HG03159 (cell line): ENCODE measurements around the gene BEST1.

Source experiments
- ATAC-seq: cut with Tn5 transposase; IDR thresholded peaks from one replicate; pipeline ENCODE4 v1.9.1; 2021; ENCODE audit warnings: mild to moderate bottlenecking, moderate library complexity; ENCODE audit not compliant: unreplicated experiment

Gene BEST1

DNA sequence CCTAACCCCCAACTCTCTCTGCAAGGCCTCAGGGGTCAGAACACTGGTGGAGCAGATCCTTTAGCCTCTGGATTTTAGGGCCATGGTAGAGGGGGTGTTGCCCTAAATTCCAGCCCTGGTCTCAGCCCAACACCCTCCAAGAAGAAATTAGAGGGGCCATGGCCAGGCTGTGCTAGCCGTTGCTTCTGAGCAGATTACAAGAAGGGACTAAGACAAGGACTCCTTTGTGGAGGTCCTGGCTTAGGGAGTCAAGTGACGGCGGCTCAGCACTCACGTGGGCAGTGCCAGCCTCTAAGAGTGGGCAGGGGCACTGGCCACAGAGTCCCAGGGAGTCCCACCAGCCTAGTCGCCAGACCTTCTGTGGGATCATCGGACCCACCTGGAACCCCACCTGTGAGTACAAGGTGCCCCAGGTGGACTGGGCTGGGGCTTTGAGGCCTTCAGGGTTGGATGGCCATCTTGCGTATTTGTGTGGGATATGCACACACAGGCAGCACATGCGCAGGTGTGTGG lies at the start of gene BEST1:
Gene BEST1, plus strand, starts transcription at position 317 of the 513 bp plus-strand sequence. CDS start 1,456 bp downstream, outside the sequence.
- no peak for ATAC-seq

- ATAC-seq = no peak
Measured at GRCh38 chr11:61901397-61901796, 48.8 kb upstream of the BEST1 start.

- ATAC-seq = no peak
Measured at GRCh38 chr11:61902313-61902712, 47.8 kb upstream of the BEST1 start.

DNA sequence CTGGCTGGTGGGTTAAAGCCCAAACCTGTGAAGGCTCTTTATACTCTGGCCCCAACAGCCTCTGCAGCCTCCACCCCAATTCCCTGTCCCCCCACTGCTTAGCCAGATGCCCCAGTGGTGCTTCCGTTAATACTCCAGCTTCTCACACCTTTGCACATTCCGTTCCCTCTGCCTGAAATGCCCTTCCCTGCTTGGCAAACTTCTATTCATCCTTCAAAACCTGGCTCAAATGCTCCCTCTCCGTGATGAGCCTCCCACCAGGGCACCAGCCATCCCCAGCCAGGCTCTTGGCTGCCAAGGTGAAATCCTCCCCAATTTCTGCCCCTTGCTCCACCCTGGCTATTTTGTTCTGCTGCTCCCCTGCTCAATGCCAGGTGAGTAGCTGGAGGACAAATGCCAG lies 46.3 kb upstream of the BEST1 start:
- no peak for ATAC-seq

DNA sequence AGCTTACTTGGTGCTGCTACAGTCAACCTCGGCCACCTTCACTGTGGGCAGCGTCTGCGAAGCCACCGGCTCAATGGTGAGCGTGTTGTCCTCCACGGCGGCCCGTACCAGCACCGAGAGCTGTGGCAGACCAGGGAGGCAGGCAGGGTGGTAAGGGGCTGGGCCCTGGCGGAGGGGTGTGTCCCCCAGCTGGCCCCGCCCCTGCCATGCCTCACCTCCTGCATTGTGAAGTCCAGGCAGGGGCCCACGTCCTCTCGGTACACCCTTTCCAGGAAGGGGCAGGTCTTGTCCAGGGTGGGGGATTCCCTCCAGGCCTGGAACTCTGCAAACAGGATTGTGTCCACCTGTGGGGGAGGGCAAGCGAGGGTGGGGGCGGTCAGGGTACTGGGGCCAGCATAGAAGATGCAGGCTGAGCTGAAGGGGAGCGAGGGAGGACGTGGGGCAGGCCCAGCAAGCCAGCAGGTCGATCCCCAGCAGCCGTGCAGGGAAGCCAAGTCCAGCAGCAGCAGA lies 45.6 kb upstream of the BEST1 start:
- no peak for ATAC-seq

DNA sequence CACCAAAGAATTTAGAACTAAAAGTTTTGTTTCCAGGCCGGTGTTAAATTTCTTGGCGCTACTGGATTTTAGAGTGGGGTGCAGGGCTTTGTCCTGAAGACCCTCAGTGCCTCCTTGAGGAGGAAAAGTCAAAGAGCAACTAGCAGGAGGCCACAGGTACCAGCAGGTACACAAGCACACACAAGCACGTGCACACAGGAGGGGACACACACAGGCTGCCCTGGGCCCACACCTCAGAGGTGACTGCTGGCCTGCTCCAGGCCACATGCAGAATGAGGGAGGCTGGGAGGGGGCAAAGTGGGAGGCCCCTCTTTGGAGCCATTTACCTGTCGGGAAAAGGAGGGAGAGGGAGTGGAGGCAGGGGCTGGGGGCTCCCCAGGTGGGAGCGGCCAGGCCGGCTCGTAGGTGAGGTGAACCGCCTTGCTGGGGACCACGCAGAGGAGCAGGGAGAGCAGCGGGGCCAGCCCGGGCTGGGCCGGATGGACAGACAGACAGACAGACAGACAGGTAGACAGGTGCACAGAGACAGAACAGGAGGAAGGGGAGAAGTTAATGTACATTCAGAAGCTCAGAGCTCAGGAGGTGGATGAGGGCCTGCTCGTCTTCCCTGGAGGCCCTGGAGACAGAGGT lies 45.0 kb upstream of the BEST1 start:
- no peak for ATAC-seq

GRCh38 chr11:61905801-61906521 lies 44.2 kb upstream of the BEST1 start:
- no peak for ATAC-seq

DNA sequence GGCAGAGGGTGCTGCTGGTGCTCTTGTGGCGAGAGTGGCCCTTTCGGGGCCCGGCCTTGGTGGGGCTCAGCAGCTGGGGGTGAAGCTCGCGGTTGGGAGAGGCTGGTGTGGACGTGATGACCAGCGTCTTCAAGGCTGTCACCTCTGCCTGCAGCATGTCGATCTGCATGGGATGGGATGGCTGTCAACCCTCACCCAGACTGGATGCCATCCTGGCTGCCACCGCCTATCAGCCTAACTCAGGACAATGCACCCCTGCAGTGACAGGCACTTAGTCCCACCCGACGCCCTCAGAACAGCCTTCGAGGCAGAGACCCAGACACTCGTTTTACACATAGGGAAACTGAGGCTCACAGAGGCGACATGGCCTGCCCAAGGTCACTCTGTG lies 43.6 kb upstream of the BEST1 start:
- ATAC-seq = no peak

GRCh38 chr11:61907282-61907681 lies 42.9 kb upstream of the BEST1 start:
- no peak for ATAC-seq

- no peak for ATAC-seq
Measured at GRCh38 chr11:61907871-61908729, 42.1 kb upstream of the BEST1 start.

- no peak for ATAC-seq
Measured at GRCh38 chr11:61908730-61909316, 41.3 kb upstream of the BEST1 start.

DNA sequence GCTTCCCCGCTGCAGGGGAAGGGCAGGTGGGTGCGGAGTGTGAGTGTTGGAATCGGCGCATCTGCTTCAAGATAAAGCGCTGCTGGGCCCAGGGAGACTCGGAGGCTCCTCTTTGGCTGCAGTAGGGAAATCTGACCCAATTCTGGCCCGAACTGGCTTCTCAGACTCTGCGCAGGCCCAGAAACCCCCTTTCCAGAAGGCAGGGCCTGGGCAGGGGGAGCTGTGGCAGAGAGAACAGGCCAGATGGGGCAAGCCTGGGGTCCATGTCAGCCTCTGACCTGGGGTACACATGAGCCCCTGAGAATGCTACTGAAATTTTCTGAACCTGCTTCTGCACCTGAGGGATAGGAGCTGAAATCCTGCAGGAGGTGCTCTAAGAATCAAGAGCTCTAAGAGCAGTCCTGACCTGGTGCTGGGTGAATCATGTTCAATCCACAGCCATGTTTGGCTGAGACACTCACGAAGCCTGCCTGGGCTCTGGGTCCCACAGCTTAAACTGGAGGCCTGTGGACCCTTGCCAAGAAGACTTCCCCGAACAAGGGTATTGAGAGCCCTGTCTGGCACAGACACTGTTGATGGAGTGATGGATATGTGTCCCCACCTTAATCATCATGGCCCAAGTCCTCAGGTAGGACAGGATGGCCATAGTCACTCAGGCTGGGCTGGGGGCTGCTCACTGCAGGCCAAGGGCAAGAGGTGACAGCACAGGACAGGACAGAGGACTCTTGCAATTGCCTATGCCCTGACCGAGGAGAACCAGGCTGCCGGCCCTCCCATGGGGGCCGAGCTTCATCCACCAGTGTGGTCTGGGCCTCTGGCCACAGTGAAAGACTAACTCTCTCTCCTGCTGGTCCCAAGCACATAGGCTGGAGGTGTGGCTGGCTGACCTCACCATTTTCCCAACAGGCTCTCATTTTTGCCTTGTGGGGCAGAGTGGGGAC lies 39.7 kb upstream of the BEST1 start:
- no peak for ATAC-seq

DNA sequence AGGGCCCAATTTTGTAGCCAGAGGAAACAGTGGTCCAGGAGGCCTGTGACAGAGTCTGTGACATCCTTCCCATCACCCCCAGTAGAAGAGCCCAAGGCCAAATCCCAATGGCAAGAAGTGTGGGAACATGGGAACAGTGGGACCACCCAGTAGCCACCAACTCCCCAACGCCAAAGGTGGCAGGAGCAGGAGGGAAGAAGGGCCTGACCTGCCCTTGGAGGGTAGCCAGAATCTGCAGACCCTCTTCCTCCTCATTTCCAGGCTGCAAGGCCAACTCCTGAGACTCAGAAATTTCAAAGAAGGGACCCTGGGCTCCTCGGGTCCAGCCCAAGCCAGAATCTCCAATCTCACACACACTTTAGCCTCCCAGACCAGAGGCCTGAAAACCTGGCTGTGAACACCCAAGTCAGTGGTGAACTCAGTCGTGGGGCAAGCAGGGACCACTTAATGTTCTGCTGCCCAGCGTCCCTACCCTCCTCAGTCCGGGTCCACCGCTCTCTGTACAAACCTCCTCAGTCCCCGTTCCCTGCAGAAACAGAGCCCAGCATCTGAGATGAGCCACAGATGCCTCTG lies 38.9 kb upstream of the BEST1 start:
- ATAC-seq = no peak

DNA sequence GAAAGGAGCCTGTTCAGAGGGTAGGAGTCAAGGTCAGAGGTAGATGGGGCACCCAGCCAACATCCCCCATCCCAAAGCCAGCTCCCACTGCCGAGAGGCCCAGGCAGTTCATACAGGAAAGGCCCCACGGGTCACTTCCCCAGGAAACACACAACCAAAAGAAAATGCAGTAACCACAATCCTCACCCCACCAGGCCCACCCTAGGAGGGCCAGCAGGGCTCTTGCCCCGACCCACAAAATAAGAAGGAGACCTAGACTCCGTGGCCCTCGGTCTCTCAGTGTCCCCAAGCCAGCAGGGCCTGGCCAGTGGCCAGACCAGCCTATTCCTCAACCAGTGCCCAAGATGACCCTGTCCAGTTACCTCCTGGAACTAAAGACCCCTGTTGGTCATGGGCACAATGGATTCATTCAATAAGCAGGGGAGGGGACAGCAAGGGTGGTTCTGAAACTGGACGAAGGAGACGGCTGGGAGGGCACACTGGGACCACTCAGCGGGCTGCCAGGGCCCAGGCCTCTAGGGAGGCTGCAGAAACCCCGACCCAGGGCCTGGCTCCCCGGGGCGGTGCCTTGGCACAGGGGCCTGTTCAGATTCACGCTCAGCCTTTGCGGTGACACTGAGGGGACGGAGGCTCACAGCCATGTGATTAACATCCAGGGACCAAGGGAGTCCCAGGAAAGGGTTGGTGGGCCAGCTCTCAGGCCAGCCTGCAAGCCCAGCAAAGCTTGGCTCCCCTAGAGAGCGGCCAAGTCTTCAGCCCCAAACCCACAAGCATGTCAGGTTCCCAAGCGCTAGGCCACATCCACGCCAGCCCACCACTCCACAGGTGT lies 38.2 kb upstream of the BEST1 start:
- no peak for ATAC-seq

- no peak for ATAC-seq
Measured at GRCh38 chr11:61912530-61912898, 37.6 kb upstream of the BEST1 start.

DNA sequence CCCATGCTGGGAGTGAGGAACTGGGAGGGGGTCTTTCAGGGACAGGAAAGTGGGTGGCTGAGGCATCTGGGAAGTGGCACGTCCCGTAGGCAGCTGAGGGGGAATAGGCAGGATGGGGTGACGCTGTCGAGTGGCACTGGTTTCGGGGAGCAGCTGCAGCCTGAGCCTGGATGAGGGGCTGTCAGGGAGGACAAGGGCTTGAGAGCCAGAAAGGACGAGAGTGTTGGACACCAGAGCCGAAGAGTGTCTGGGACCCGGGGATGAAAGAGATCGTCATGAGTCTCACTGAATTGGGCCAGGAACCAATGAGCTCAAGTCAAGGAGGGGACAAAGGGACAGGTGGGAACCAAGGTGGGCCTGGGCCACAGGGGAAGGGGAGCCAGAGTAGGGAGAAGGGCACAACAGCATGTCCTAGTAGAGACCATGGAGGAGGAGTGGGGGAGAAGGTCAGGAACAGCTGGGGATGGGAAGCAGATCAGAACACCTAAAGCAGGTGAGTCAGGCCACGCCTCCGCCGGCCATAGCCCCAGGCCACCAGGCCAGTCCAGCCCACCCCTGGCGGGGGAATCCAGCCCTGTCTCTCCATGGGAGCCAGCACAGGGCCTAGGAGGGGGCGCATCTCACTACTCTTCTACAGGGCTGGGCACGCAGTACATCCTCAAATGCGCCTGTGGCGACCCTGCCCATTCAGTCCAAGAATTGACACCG lies 37.0 kb upstream of the BEST1 start:
- ATAC-seq = no peak

GRCh38 chr11:61913699-61914395 lies 36.3 kb upstream of the BEST1 start:
- ATAC-seq = no peak
